ENCODE results near the gene CRYGN. TPM values are rescaled to one million over a fixed set of nuclear protein-coding genes. Genes with fewer than 3 reads are reported as not detected.

The CRYGN gene
- polyA plus RNA-seq, 3 donors: not detected

DNA sequence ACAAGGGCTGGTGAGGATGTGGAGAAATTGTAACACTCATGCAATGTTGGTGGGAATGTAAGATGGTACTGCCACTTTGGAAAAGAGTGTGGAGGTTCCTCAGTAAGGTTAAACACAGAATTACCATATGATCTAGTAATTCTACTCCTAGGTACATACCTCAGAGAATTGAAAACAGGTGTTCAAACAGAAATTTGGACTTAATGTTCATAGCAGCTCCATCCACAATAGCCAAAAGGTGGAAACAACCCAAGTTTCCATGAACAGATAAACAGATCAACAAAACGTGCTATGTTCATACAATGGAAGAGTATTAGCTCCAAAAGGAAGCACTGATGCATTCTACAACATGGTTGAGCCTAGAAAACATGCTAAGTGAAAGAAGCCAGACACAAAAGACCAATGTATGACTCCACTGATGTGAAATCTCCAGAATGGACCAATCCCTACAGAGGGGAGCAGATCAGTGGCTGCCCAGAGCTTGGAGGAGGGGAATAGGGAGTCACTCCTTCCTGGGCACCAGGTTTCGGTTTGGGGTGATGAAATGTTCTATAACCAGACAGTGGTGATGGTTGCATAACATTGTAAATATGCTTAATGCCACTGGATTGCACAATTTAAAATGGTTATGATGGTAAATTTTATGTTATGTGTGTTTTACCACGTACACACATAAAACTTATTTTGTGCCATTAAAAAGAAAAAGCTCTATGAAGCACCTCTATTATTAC lies 24.4 kb downstream of the CRYGN start:
- TF ChIP-seq, protein P1, sequence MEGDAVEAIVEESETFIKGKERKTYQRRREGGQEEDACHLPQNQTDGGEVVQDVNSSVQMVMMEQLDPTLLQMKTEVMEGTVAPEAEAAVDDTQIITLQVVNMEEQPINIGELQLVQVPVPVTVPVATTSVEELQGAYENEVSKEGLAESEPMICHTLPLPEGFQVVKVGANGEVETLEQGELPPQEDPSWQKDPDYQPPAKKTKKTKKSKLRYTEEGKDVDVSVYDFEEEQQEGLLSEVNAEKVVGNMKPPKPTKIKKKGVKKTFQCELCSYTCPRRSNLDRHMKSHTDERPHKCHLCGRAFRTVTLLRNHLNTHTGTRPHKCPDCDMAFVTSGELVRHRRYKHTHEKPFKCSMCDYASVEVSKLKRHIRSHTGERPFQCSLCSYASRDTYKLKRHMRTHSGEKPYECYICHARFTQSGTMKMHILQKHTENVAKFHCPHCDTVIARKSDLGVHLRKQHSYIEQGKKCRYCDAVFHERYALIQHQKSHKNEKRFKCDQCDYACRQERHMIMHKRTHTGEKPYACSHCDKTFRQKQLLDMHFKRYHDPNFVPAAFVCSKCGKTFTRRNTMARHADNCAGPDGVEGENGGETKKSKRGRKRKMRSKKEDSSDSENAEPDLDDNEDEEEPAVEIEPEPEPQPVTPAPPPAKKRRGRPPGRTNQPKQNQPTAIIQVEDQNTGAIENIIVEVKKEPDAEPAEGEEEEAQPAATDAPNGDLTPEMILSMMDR (IDR thresholded peaks at IDR 0.05): no peak
- Histone ChIP-seq H3K4me3 (replicated peaks in 1 of 3; ENCODE audit: low read depth in 2 of 3, low read length in 3 of 3) (peak overlapping the region in 1 of 3 experiments; percentile 45), H3K27me3 (ENCODE audit: control insufficient read depth in 2 of 2, insufficient read depth in 2 of 2, low read length in 2 of 2) (peaks cover 12 to 21% of the 10 kb centered on the region in 2 donors), H3K79me2 (ENCODE audit: insufficient read depth, low read length) (no peaks in the 10 kb centered on the region), H3K9me3 (replicated peaks in 1 of 2; ENCODE audit: control insufficient read depth in 1 of 2, insufficient read depth in 1 of 2, low read length in 2 of 2) (peaks cover 12 to 17% of the 10 kb centered on the region in 2 donors), H3K4me1 (ENCODE audit: control insufficient read depth in 1 of 2, insufficient read depth in 2 of 2, low read length in 2 of 2) (peaks cover 36 to 39% of the 10 kb centered on the region in 2 donors), H2AFZ (ENCODE audit: insufficient read depth, low read depth, low read length, poor library complexity, severe bottlenecking) (no peak overlapping the region), H3K27ac (ENCODE audit: low read depth in 1 of 2, low read length in 2 of 2) (peak overlapping the region in 1 of 2 donors; percentile 63), H3K36me3 (replicated peaks in 1 of 2; ENCODE audit: control insufficient read depth in 1 of 2, insufficient read depth in 2 of 2, low read length in 2 of 2) (no peaks in the 10 kb centered on the region), H4K20me1 (ENCODE audit: insufficient read depth, low read length) (no peaks in the 10 kb centered on the region), H3K9ac (ENCODE audit: insufficient read depth, low read length, poor library complexity, severe bottlenecking) (no peak overlapping the region), H3K4me2 (replicated peaks; ENCODE audit: extremely low read depth, low read length, poor library complexity, severe bottlenecking) (peak overlapping the region; percentile 31)
- H3K4me1 Mint-ChIP-seq: peaks cover 45% of the 10 kb centered on the region
- H3K27ac Mint-ChIP-seq: peak overlapping the region; percentile 78 to 94 (median 88)
- peaks cover 17 to 22% of the 10 kb centered on the region in 2 donors for H3K36me3 Mint-ChIP-seq
- peak; percentile 93 to 98 (median 97) for DNase-seq
- no peak overlapping the region for H3K4me3 Mint-ChIP-seq
- H3K9me3 Mint-ChIP-seq: peaks cover 9 to 37% (median 24%) of the 10 kb centered on the region in 7 donors
- H3K27me3 Mint-ChIP-seq (ENCODE audit: low read depth in 3 of 3): peaks cover 19 to 26% (median 24%) of the 10 kb centered on the region in 3 donors
- WGBS (ENCODE audit: insufficient coverage): 40% methylated on average over 1 of the region's 3 CpGs
- intact Hi-C loops (cut with micrococcal nuclease): no loop called here

DNA sequence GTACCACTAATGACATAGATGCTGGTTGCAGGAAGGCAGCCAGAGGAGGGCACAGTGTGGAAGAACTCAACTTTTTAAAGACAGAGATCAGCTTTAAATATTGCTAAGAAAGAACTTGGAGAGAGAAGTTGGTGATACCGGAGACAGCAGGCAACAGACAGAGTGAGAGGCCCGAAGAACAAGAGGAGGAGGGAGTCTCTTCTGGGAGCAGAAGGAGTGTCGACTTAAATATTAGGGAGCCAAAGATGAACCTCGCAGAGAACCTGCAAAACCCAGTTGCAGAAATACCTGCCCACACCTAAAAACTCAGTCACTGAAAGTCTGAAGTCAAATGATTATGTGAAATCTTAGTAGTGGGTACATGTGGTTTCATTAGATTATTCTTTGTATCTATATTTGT lies 26.7 kb downstream of the CRYGN start:
- Histone ChIP-seq H3K4me3 (replicated peaks in 1 of 3; ENCODE audit: low read depth in 2 of 3, low read length in 3 of 3) (no peak overlapping the region), H3K4me1 (ENCODE audit: control insufficient read depth in 1 of 2, insufficient read depth in 2 of 2, low read length in 2 of 2) (peaks cover 55 to 61% of the 10 kb centered on the region in 2 donors), H3K27ac (ENCODE audit: low read depth in 1 of 2, low read length in 2 of 2) (no peak overlapping the region), H3K36me3 (replicated peaks in 1 of 2; ENCODE audit: control insufficient read depth in 1 of 2, insufficient read depth in 2 of 2, low read length in 2 of 2) (no peaks in the 10 kb centered on the region), H3K9me3 (replicated peaks in 1 of 2; ENCODE audit: control insufficient read depth in 1 of 2, insufficient read depth in 1 of 2, low read length in 2 of 2) (peaks cover 0 to 10% of the 10 kb centered on the region in 2 donors), H3K79me2 (ENCODE audit: insufficient read depth, low read length) (no peaks in the 10 kb centered on the region), H3K27me3 (ENCODE audit: control insufficient read depth in 2 of 2, insufficient read depth in 2 of 2, low read length in 2 of 2) (peaks cover 25 to 41% of the 10 kb centered on the region in 2 donors), H3K4me2 (replicated peaks; ENCODE audit: extremely low read depth, low read length, poor library complexity, severe bottlenecking) (no peak overlapping the region), H3K9ac (ENCODE audit: insufficient read depth, low read length, poor library complexity, severe bottlenecking) (no peak overlapping the region), H2AFZ (ENCODE audit: insufficient read depth, low read depth, low read length, poor library complexity, severe bottlenecking) (no peak overlapping the region), H4K20me1 (ENCODE audit: insufficient read depth, low read length) (no peaks in the 10 kb centered on the region)
- 100% methylated on average over 1 of the region's 4 CpGs for WGBS (ENCODE audit: insufficient coverage)
- Mint-ChIP-seq H3K4me1 (peaks cover 57% of the 10 kb centered on the region), H3K36me3 (peaks cover 16 to 22% of the 10 kb centered on the region in 2 donors), H3K9me3 (peaks cover 3 to 27% (median 17%) of the 10 kb centered on the region in 7 donors), H3K27ac (no peak overlapping the region), H3K27me3 (ENCODE audit: low read depth in 3 of 3) (peaks cover 39 to 47% (median 45%) of the 10 kb centered on the region in 3 donors), H3K4me3 (peak overlapping the region in 1 of 2 donors; percentile 35)
- no peak for DNase-seq
- TF ChIP-seq, protein P1 (IDR thresholded peaks at IDR 0.05): no peak
- intact Hi-C loops (cut with micrococcal nuclease): no loop called here
